NB4 (cell line): Measurements from ENCODE around the gene MYZAP.

Experiments
- CTCF ChIP-seq: IDR thresholded peaks from one replicate; pipeline ENCODE4 v1.5.1; 2012; ENCODE audit warnings: low read depth, low read length
- POLR2A ChIP-seq: IDR thresholded peaks from 2 replicates; pipeline ENCODE4 v1.6.1; 2011; ENCODE audit warnings: mild to moderate bottlenecking; ENCODE audit not compliant: insufficient read length; ENCODE audit errors: extremely low read depth
- TF ChIP-seq, protein P1 (sequence below): IDR thresholded peaks from 2 replicates; pipeline ENCODE4 v1.6.1; 2011; ENCODE audit warnings: low read depth, low read length

GRCh38 chr15:57600197-57600596, 8.5 kb downstream of the MYZAP start:
- TF ChIP-seq POLR2A (no peak), CTCF (no peak)
- TF ChIP-seq, protein P1, sequence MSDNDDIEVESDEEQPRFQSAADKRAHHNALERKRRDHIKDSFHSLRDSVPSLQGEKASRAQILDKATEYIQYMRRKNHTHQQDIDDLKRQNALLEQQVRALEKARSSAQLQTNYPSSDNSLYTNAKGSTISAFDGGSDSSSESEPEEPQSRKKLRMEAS = no peak
